ENCODE results near the gene WDR53.
"Not testable (repeated sequence)": the region's sequence is repeated elsewhere in the genome, so short reads cannot be mapped to it uniquely, and the experiment has no call there.

Gene WDR53

DNA sequence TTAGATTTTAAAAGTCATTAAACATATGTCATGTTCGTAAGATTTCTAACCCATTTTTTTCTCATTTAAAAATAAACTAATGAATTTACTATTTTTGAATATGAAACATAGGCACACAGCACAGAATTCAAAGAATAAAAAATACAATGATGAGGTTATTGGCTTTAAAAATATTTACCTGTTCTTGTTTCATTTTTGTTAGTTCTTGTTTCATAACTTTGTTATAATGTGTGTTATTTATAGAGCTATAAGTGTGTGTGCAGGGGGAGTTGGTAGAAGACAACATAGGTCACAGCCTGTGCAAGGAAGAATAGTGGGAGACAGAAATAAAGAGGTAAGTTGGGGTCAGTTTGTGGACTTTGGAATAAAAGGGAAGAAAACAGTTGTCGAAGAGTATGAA lies 40.3 kb upstream of the WDR53 start:
- H3K4me3 ChIP-seq (ENCODE audit: control insufficient read depth in 1 of 7, extremely low read depth in 1 of 7, insufficient read depth in 4 of 7, low read depth in 2 of 7, low read length in 6 of 7) = no peak overlapping the region
- peaks cover 16 to 43% (median 42%) of the 10 kb centered on the region in 4 experiments for H3K4me1 ChIP-seq (ENCODE audit: control extremely low read depth in 1 of 4, control insufficient read depth in 4 of 4, insufficient read depth in 4 of 4, low read length in 3 of 4)
- no peak overlapping the region for H3K27ac ChIP-seq (ENCODE audit: insufficient read depth in 1 of 2, low read depth in 1 of 2, low read length in 2 of 2, poor library complexity in 1 of 2, severe bottlenecking in 2 of 2)
- CTCF ChIA-PET = interaction anchor here (0.8 to 15.8 kb wide), 16 partner anchors 11 to 226 kb away, joined by 3 to 306 read pairs (median 9); partner anchors contain the start of gene NRROS
- no peaks in the 10 kb centered on the region for H3K36me3 ChIP-seq (ENCODE audit: control insufficient read depth in 4 of 4, insufficient read depth in 4 of 4, low read length in 3 of 4)
- no CpG with 5 or more reads among the region's 2 CpGs for WGBS (ENCODE audit: insufficient coverage)
- no peaks in the 10 kb centered on the region for H3K9me3 ChIP-seq (ENCODE audit: control extremely low read depth in 1 of 5, control insufficient read depth in 4 of 5, insufficient read depth in 2 of 5, low read depth in 1 of 5, low read length in 4 of 5)
- DNase-seq = no peak
- POLR2A ChIA-PET = interaction anchor here (0.8 to 1.7 kb wide), 3 partner anchors 23 to 76 kb away, joined by 3 to 25 read pairs (median 4); partner anchors contain the start of genes FBXO45 and WDR53
- no peaks in the 10 kb centered on the region for H3K27me3 ChIP-seq (replicated peaks in 2 of 5; ENCODE audit: control insufficient read depth in 4 of 5, insufficient read depth in 5 of 5, low read length in 4 of 5)

GRCh38 chr3:196604548-196604947 lies 36.2 kb upstream of the WDR53 start:
- WGBS (ENCODE audit: insufficient coverage) = 83% methylated on average over 10 of the region's 13 CpGs
- Histone ChIP-seq H3K4me3 (ENCODE audit: control insufficient read depth in 1 of 7, extremely low read depth in 1 of 7, insufficient read depth in 4 of 7, low read depth in 2 of 7, low read length in 6 of 7) (no peak overlapping the region), H3K9me3 (ENCODE audit: control extremely low read depth in 1 of 5, control insufficient read depth in 4 of 5, insufficient read depth in 2 of 5, low read depth in 1 of 5, low read length in 4 of 5) (no peaks in the 10 kb centered on the region), H3K27ac (ENCODE audit: insufficient read depth in 1 of 2, low read depth in 1 of 2, low read length in 2 of 2, poor library complexity in 1 of 2, severe bottlenecking in 2 of 2) (no peak overlapping the region), H3K27me3 (replicated peaks in 2 of 5; ENCODE audit: control insufficient read depth in 4 of 5, insufficient read depth in 5 of 5, low read length in 4 of 5) (no peaks in the 10 kb centered on the region), H3K36me3 (ENCODE audit: control insufficient read depth in 4 of 4, insufficient read depth in 4 of 4, low read length in 3 of 4) (no peaks in the 10 kb centered on the region), H3K4me1 (ENCODE audit: control extremely low read depth in 1 of 4, control insufficient read depth in 4 of 4, insufficient read depth in 4 of 4, low read length in 3 of 4) (peaks cover 2 to 7% (median 4%) of the 10 kb centered on the region in 4 experiments)
- peak in 2 of 3 donors; percentile 49 to 73 for DNase-seq
- CTCF ChIA-PET = interaction anchor here (0.7 to 15.8 kb wide), 4 partner anchors 32 to 82 kb away, joined by 3 to 306 read pairs (median 54); partner anchors contain the start of gene NRROS
- POLR2A ChIA-PET = interaction anchor here (1.0 kb wide), 1 partner anchor 105 kb away, joined by 3 read pairs; no protein-coding TSS in a partner anchor

- H3K4me3 ChIP-seq (ENCODE audit: control insufficient read depth in 1 of 7, extremely low read depth in 1 of 7, insufficient read depth in 4 of 7, low read depth in 2 of 7, low read length in 6 of 7) = no peak overlapping the region
- no peaks in the 10 kb centered on the region for H3K9me3 ChIP-seq (ENCODE audit: control extremely low read depth in 1 of 5, control insufficient read depth in 4 of 5, insufficient read depth in 2 of 5, low read depth in 1 of 5, low read length in 4 of 5)
- ChIA-PET CTCF (interaction anchor here (0.7 to 15.8 kb wide), 4 partner anchors 33 to 83 kb away, joined by 3 to 306 read pairs (median 54); partner anchors contain the start of gene NRROS), POLR2A (interaction anchor here (1.0 kb wide), 1 partner anchor 106 kb away, joined by 3 read pairs; no protein-coding TSS in a partner anchor)
- peaks cover 0 to 5% (median 3%) of the 10 kb centered on the region in 4 experiments for H3K4me1 ChIP-seq (ENCODE audit: control extremely low read depth in 1 of 4, control insufficient read depth in 4 of 4, insufficient read depth in 4 of 4, low read length in 3 of 4)
- no peak overlapping the region for H3K27ac ChIP-seq (ENCODE audit: insufficient read depth in 1 of 2, low read depth in 1 of 2, low read length in 2 of 2, poor library complexity in 1 of 2, severe bottlenecking in 2 of 2)
- H3K27me3 ChIP-seq (replicated peaks in 2 of 5; ENCODE audit: control insufficient read depth in 4 of 5, insufficient read depth in 5 of 5, low read length in 4 of 5) = no peaks in the 10 kb centered on the region
- DNase-seq = peak in 1 of 3 donors; percentile 26
- 80% methylated on average over 1 of the region's 7 CpGs for WGBS (ENCODE audit: insufficient coverage)
- no peaks in the 10 kb centered on the region for H3K36me3 ChIP-seq (ENCODE audit: control insufficient read depth in 4 of 4, insufficient read depth in 4 of 4, low read length in 3 of 4)
Measured at GRCh38 chr3:196603683-196604082, 35.3 kb upstream of the WDR53 start.

DNA sequence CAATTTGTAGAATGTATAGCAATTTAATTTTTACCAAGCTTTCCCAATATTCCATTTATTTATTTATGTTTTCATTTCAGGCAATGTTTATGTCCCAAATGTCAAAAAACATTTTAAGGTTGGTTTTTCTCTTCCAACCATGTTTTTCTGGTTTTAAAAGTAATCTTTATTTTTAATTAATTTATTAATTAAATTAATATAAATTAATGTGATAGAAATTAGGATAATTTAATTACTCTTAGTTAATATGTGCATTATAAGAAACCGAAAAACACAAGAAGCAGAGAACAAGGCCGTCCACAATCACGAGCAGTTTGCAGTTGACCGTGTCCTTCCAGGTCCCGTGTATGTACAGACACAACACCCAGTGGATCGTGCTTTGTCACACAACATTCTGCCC lies 34.3 kb upstream of the WDR53 start:
- CTCF ChIA-PET = interaction anchor here (1.1 to 15.8 kb wide), 3 partner anchors 12 to 84 kb away, joined by 3 to 306 read pairs (median 106); partner anchors contain the start of gene NRROS
- WGBS (ENCODE audit: insufficient coverage) = 99% methylated on average over 6 of the region's 6 CpGs
- H3K27ac ChIP-seq (ENCODE audit: insufficient read depth in 1 of 2, low read depth in 1 of 2, low read length in 2 of 2, poor library complexity in 1 of 2, severe bottlenecking in 2 of 2) = no peak overlapping the region
- POLR2A ChIA-PET = no interaction called here
- H3K27me3 ChIP-seq (replicated peaks in 2 of 5; ENCODE audit: control insufficient read depth in 4 of 5, insufficient read depth in 5 of 5, low read length in 4 of 5) = no peaks in the 10 kb centered on the region
- H3K4me3 ChIP-seq (ENCODE audit: control insufficient read depth in 1 of 7, extremely low read depth in 1 of 7, insufficient read depth in 4 of 7, low read depth in 2 of 7, low read length in 6 of 7) = no peak overlapping the region
- no peak for DNase-seq
- H3K9me3 ChIP-seq (ENCODE audit: control extremely low read depth in 1 of 5, control insufficient read depth in 4 of 5, insufficient read depth in 2 of 5, low read depth in 1 of 5, low read length in 4 of 5) = no peaks in the 10 kb centered on the region
- no peaks in the 10 kb centered on the region for H3K36me3 ChIP-seq (ENCODE audit: control insufficient read depth in 4 of 4, insufficient read depth in 4 of 4, low read length in 3 of 4)
- peaks cover 2 to 8% (median 4%) of the 10 kb centered on the region in 4 experiments for H3K4me1 ChIP-seq (ENCODE audit: control extremely low read depth in 1 of 4, control insufficient read depth in 4 of 4, insufficient read depth in 4 of 4, low read length in 3 of 4)

GRCh38 chr3:196600359-196600758 lies 32.0 kb upstream of the WDR53 start:
- Histone ChIP-seq H3K27ac (ENCODE audit: insufficient read depth in 1 of 2, low read depth in 1 of 2, low read length in 2 of 2, poor library complexity in 1 of 2, severe bottlenecking in 2 of 2) (no peak overlapping the region), H3K4me3 (ENCODE audit: control insufficient read depth in 1 of 7, extremely low read depth in 1 of 7, insufficient read depth in 4 of 7, low read depth in 2 of 7, low read length in 6 of 7) (no peak overlapping the region), H3K36me3 (ENCODE audit: control insufficient read depth in 4 of 4, insufficient read depth in 4 of 4, low read length in 3 of 4) (no peaks in the 10 kb centered on the region), H3K27me3 (replicated peaks in 2 of 5; ENCODE audit: control insufficient read depth in 4 of 5, insufficient read depth in 5 of 5, low read length in 4 of 5) (no peaks in the 10 kb centered on the region), H3K4me1 (ENCODE audit: control extremely low read depth in 1 of 4, control insufficient read depth in 4 of 4, insufficient read depth in 4 of 4, low read length in 3 of 4) (peaks cover 2 to 18% (median 4%) of the 10 kb centered on the region in 4 experiments), H3K9me3 (ENCODE audit: control extremely low read depth in 1 of 5, control insufficient read depth in 4 of 5, insufficient read depth in 2 of 5, low read depth in 1 of 5, low read length in 4 of 5) (no peaks in the 10 kb centered on the region)
- ChIA-PET POLR2A (no interaction called here), CTCF (no interaction called here)
- DNase-seq = no peak
- 83% methylated on average over 1 of the region's 7 CpGs for WGBS (ENCODE audit: insufficient coverage)

DNA sequence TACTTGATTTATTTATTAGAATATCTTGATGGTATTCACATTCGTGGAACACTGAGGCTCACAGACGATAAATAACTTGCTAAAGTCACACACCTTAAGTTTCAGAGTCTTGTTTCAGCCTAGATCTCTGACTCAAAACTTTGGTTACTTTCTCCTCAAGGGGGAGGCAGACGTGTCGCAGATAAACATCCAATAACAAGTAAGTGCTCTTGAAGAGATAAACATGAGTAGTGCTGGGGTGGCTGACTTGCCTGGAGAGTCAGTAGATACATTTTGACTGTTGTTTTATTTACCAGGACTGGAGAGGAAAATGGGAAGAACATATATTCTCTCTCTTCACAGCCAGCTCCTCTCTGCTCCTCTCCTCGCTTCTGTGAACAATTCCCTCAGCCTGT lies 31.4 kb upstream of the WDR53 start:
- ChIA-PET POLR2A (no interaction called here), CTCF (no interaction called here)
- DNase-seq = no peak

GRCh38 chr3:196597971-196598733 lies 29.8 kb upstream of the WDR53 start:
- ChIA-PET POLR2A (interaction anchor here (0.7 kb wide), 1 partner anchor 53 kb away, joined by 3 read pairs; no protein-coding TSS in a partner anchor), CTCF (interaction anchor here (0.9 to 3.3 kb wide), 5 partner anchors 12 to 113 kb away, joined by 3 to 9 read pairs (median 3); no protein-coding TSS in a partner anchor)
- not testable (repeated sequence) for H3K27me3 ChIP-seq (replicated peaks in 2 of 5; ENCODE audit: control insufficient read depth in 4 of 5, insufficient read depth in 5 of 5, low read length in 4 of 5); H3K27ac ChIP-seq (ENCODE audit: insufficient read depth in 1 of 2, low read depth in 1 of 2, low read length in 2 of 2, poor library complexity in 1 of 2, severe bottlenecking in 2 of 2); H3K36me3 ChIP-seq (ENCODE audit: control insufficient read depth in 4 of 4, insufficient read depth in 4 of 4, low read length in 3 of 4); H3K9me3 ChIP-seq (ENCODE audit: control extremely low read depth in 1 of 5, control insufficient read depth in 4 of 5, insufficient read depth in 2 of 5, low read depth in 1 of 5, low read length in 4 of 5)
- WGBS (ENCODE audit: insufficient coverage) = 45% methylated on average over 22 of the region's 25 CpGs
- Histone ChIP-seq H3K4me1 (ENCODE audit: control extremely low read depth in 1 of 4, control insufficient read depth in 4 of 4, insufficient read depth in 4 of 4, low read length in 3 of 4) (peaks cover 0 to 15% (median 2%) of the 10 kb centered on the region in 4 experiments), H3K4me3 (ENCODE audit: control insufficient read depth in 1 of 7, extremely low read depth in 1 of 7, insufficient read depth in 4 of 7, low read depth in 2 of 7, low read length in 6 of 7) (peak overlapping the region; percentile 31 to 73 (median 49))
- DNase-seq = peak; percentile 54 to 90 (median 87)

More for the DNA sequence above, 31.4 kb upstream of the WDR53 start:
- Histone ChIP-seq H3K36me3 (ENCODE audit: control insufficient read depth in 4 of 4, insufficient read depth in 4 of 4, low read length in 3 of 4) (no peaks in the 10 kb centered on the region), H3K9me3 (ENCODE audit: control extremely low read depth in 1 of 5, control insufficient read depth in 4 of 5, insufficient read depth in 2 of 5, low read depth in 1 of 5, low read length in 4 of 5) (no peaks in the 10 kb centered on the region), H3K27ac (ENCODE audit: insufficient read depth in 1 of 2, low read depth in 1 of 2, low read length in 2 of 2, poor library complexity in 1 of 2, severe bottlenecking in 2 of 2) (no peak overlapping the region), H3K4me1 (ENCODE audit: control extremely low read depth in 1 of 4, control insufficient read depth in 4 of 4, insufficient read depth in 4 of 4, low read length in 3 of 4) (peaks cover 2 to 18% (median 4%) of the 10 kb centered on the region in 4 experiments), H3K27me3 (replicated peaks in 2 of 5; ENCODE audit: control insufficient read depth in 4 of 5, insufficient read depth in 5 of 5, low read length in 4 of 5) (no peaks in the 10 kb centered on the region), H3K4me3 (ENCODE audit: control insufficient read depth in 1 of 7, extremely low read depth in 1 of 7, insufficient read depth in 4 of 7, low read depth in 2 of 7, low read length in 6 of 7) (no peak overlapping the region)
- WGBS (ENCODE audit: insufficient coverage) = no CpG with 5 or more reads among the region's 5 CpGs
